Measurements from ENCODE around the gene SLC13A1.

Gene SLC13A1

GRCh38 chr7:123140561-123140960 lies 59.2 kb downstream of the SLC13A1 start:
- TF ChIP-seq CTCF (IDR thresholded peaks at IDR 0.05; ENCODE audit: low read depth, low read length): no peak
- no peak for DNase-seq (ENCODE audit: extremely low read depth, low read depth)

GRCh38 chr7:123135960-123136359 lies 63.8 kb downstream of the SLC13A1 start:
- DNase-seq (ENCODE audit: extremely low read depth, low read depth): no peak
- no peak for TF ChIP-seq CTCF (IDR thresholded peaks at IDR 0.05; ENCODE audit: low read depth, low read length)

- no peak for DNase-seq (ENCODE audit: extremely low read depth, low read depth)
- TF ChIP-seq CTCF (IDR thresholded peaks at IDR 0.05; ENCODE audit: low read depth, low read length): no peak
Measured at GRCh38 chr7:123133924-123134323, 65.8 kb downstream of the SLC13A1 start.

- no peak for TF ChIP-seq CTCF (IDR thresholded peaks at IDR 0.05; ENCODE audit: low read depth, low read length)
- DNase-seq (ENCODE audit: extremely low read depth, low read depth): no peak
Measured at GRCh38 chr7:123131961-123132360, 67.8 kb downstream of the SLC13A1 start.

- no peak for DNase-seq (ENCODE audit: extremely low read depth, low read depth)
- no peak for TF ChIP-seq CTCF (IDR thresholded peaks at IDR 0.05; ENCODE audit: low read depth, low read length)
Measured at GRCh38 chr7:123131556-123131955, 68.2 kb downstream of the SLC13A1 start.

GRCh38 chr7:123131140-123131539 lies 68.6 kb downstream of the SLC13A1 start:
- DNase-seq (ENCODE audit: extremely low read depth, low read depth): no peak
- no peak for TF ChIP-seq CTCF (IDR thresholded peaks at IDR 0.05; ENCODE audit: low read depth, low read length)

- no peak for TF ChIP-seq CTCF (IDR thresholded peaks at IDR 0.05; ENCODE audit: low read depth, low read length)
- DNase-seq (ENCODE audit: extremely low read depth, low read depth): no peak
Measured at GRCh38 chr7:123126691-123127090, 73.1 kb downstream of the SLC13A1 start.
